Measurements from ENCODE around the gene GNA12.
"Not testable (repeated sequence)": the region's sequence is repeated elsewhere in the genome, so short reads cannot be mapped to it uniquely, and the experiment has no call there.

Gene GNA12

DNA sequence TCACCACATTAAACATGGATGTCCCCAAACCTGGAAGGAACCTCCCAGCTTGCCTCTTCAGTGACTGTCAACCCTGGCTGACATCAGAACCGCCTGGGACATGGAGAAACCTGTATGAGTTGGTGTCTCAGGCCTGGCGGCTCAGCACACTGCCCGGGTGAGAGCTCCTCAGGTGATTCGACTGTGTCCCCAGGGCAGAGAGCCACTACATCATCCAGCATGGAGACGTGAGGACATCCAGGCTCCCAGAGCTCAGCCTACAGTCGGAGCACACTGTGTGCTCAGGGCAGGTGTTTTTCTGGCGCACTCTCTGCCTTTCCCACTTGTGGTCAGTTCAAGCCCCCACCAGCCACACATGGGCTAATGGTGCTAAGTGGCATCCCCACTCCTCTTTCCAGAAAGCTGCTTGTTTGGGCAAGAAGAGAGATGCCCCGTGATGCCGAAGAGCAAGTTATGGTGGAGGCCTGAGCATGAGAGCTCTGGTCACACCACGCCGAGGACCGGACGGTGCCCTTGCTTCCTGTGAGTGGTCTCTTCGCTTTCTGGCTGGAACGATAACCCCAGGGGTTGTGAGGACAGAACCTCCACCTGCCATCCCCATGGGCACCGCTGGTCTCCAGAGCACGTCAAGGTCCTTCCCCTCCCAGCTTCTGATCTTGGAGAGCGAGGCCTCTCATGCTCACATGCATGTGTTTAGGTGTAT, 117.6 kb downstream of the GNA12 start:
- no peak for DNase-seq (ENCODE audit: low spot score)

- DNase-seq (ENCODE audit: low spot score), result no peak
Observed at GRCh38 chr7:2725178-2726105, 118.7 kb downstream of the GNA12 start.

- no peak for DNase-seq (ENCODE audit: low spot score)
Observed at GRCh38 chr7:2724453-2725177, 119.5 kb downstream of the GNA12 start.

DNA sequence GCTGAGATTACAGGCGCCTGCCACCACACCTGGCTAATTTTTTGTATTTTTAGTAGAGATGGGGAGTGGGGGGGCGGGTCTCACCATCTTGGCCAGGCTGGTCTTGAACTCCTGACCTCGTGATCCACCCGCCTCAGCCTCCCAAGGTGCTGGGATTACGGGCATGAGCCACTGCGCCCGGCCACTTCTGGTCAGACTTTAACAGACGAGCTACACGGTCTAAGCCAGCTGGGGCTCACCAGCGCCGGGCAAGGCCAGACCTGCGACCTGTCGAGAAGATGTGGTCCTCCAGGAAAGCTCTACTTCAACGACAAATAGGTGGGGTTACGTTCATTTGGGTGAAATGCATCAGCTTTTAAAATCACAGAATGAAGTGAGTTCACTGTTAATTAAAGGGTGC, 120.1 kb downstream of the GNA12 start:
- DNase-seq (ENCODE audit: low spot score), result not testable (repeated sequence)

GRCh38 chr7:2723138-2723850, 120.8 kb downstream of the GNA12 start:
- no peak for DNase-seq (ENCODE audit: low spot score)

GRCh38 chr7:2722591-2722990, 121.5 kb downstream of the GNA12 start:
- no peak for DNase-seq (ENCODE audit: low spot score)

DNA sequence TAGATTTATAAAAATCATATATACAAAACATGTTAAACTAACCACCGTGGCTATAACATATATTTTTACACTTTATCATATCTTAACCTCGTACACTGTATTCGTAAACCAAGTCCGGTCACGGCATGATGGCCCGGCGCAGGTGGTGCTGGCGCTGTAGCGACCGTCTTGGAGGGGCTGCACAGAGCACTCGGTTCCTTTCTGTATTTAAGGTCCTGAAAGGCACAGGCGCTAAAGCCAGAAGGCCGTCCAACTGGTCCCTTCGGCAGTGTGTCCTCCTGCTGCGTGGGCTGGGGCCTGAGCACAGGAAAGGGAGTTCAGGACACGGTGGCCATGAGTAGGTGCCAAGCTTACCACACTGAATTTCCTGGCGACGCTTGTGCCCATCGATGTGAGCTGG, 122.3 kb downstream of the GNA12 start:
- DNase-seq (ENCODE audit: low spot score), result no peak

DNA sequence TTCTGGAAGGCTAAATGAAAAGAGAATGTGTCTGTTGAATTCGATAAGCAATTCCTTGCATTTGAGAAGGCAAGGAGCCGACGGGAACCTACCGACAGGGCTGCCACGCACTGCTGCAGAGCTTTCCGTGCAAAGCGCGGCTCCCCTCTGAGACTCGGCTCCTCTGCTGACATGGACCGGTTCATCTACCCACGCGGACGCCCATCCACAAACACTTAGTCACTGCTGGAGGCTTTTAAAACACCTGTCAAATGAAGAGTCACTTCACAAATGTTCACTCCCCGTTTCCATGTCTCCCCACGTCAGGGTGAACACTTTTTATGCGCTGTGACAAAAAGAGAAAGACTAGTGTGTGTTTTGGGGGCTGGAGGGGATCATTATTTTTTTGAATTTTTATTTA, 124.1 kb downstream of the GNA12 start:
- peak; percentile 19 for DNase-seq (ENCODE audit: low spot score)

- DNase-seq (ENCODE audit: low spot score), result peak; percentile 69
Observed at GRCh38 chr7:2719007-2719406, 125.1 kb downstream of the GNA12 start.

GRCh38 chr7:2718296-2718965, 125.7 kb downstream of the GNA12 start:
- DNase-seq (ENCODE audit: low spot score), result no peak

GRCh38 chr7:2717293-2718261, 126.5 kb downstream of the GNA12 start:
- DNase-seq (ENCODE audit: low spot score), result no peak

- no peak for DNase-seq (ENCODE audit: low spot score)
Observed at GRCh38 chr7:2716906-2717292, 127.2 kb downstream of the GNA12 start.

- no peak for DNase-seq (ENCODE audit: low spot score)
Observed at GRCh38 chr7:2716488-2716887, 127.6 kb downstream of the GNA12 start.

DNA sequence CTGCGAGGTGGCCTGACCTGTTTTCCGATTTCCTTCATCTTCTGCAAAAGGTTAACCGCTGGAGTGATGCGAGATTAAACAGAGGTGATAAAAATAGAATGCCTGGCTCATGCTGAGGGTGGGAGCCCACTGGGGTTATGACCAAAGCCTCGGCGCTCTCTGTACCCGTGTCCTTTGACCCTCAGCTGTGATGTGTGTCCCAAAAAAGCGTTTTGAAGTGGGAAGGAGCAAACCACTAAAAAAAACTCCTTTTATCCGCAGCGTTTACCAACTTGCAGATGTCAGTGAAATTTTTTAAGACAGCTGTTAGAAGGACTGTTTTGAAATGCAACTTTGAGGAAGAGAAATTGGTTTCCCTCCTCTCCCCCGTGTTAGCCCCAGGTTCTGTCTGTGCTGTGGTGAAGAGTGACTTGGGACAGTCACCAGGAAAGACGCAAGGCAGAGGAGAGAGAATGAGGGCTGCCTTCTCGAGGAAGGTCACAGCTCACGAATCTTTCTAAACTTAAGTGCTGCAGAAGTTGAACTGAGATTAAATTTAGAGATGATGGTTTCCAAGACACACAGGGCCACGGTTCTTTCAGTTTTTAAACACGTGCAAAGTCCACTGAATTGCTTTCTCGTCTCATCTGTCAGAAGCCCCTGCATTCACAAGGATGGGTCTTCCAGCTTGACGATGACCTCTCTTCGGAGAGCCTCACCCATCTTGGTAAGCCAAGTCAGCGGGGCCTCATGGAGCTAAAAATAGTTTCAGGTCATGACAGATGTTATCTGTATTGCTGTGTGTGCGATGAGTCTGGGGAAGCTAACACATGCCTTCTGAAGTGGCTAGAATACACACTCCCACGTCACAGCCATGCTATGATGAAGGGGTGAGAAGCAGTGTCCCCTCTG, 128.5 kb downstream of the GNA12 start:
- DNase-seq (ENCODE audit: low spot score), result peak; percentile 48

GRCh38 chr7:2714636-2715035, 129.5 kb downstream of the GNA12 start:
- no peak for DNase-seq (ENCODE audit: low spot score)

- no peak for DNase-seq (ENCODE audit: low spot score)
Observed at GRCh38 chr7:2713978-2714377, 130.1 kb downstream of the GNA12 start.

GRCh38 chr7:2713370-2713769, 130.7 kb downstream of the GNA12 start:
- no peak for DNase-seq (ENCODE audit: low spot score)

DNA sequence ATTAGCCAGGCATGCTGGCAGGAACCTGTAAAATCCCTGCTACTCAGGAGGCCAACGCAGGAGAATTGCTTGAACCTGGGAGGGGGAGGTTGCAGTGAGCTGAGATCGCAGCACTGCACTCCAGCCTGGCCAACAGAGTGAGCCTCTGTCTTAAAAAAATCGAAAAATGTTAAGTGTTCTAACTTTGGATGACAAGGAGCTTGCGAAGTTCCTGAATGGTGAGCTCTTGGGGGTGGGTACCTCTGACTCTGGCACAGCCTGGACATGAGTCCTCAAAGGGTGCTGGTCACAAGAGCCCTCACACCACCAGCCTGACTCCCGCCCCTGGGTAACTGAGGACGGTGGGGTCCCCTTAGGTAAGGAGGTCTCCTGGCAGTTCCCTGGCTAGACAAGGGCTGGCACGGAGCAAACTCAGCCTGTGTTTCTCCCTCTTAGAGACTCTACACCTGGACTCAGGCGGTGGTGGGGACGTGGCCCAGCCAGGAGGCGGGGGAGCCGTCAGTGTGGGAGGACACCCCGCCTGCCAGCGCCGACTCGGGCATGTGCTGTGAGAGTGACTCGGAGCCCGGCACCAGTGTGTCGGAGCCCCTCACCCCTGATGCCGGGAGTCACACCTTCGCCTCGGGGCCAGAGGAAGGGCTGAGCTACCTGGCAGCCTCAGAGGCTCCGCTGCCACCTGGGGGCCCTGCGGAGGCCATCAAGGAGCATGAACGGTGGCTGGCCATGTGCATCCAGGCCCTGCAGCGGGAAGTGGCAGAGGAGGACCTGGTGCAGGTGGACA, 132.0 kb downstream of the GNA12 start:
- DNase-seq (ENCODE audit: low spot score), result no peak

Data from activated CD4-positive, alpha-beta T cell treated with anti-CD3 and anti-CD28 coated beads, Interleukin-2, Interleukin-4, amounts not matched to agents 100 ng/mL and 50 ng/mL, durations not matched to agents 16 hours and 8 hours (primary cell).